ENCODE measurements around the gene TOP2A. TPM values are rescaled to one million over a fixed set of nuclear protein-coding genes. Genes with fewer than 3 reads are reported as not detected.

The TOP2A gene, protein sequence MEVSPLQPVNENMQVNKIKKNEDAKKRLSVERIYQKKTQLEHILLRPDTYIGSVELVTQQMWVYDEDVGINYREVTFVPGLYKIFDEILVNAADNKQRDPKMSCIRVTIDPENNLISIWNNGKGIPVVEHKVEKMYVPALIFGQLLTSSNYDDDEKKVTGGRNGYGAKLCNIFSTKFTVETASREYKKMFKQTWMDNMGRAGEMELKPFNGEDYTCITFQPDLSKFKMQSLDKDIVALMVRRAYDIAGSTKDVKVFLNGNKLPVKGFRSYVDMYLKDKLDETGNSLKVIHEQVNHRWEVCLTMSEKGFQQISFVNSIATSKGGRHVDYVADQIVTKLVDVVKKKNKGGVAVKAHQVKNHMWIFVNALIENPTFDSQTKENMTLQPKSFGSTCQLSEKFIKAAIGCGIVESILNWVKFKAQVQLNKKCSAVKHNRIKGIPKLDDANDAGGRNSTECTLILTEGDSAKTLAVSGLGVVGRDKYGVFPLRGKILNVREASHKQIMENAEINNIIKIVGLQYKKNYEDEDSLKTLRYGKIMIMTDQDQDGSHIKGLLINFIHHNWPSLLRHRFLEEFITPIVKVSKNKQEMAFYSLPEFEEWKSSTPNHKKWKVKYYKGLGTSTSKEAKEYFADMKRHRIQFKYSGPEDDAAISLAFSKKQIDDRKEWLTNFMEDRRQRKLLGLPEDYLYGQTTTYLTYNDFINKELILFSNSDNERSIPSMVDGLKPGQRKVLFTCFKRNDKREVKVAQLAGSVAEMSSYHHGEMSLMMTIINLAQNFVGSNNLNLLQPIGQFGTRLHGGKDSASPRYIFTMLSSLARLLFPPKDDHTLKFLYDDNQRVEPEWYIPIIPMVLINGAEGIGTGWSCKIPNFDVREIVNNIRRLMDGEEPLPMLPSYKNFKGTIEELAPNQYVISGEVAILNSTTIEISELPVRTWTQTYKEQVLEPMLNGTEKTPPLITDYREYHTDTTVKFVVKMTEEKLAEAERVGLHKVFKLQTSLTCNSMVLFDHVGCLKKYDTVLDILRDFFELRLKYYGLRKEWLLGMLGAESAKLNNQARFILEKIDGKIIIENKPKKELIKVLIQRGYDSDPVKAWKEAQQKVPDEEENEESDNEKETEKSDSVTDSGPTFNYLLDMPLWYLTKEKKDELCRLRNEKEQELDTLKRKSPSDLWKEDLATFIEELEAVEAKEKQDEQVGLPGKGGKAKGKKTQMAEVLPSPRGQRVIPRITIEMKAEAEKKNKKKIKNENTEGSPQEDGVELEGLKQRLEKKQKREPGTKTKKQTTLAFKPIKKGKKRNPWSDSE (N-terminal part only)
- 38.5 TPM for total RNA-seq

GRCh38 chr17:40417609-40418427 is at the start of gene TOP2A:
TOP2A (minus strand) TSS chr17:40417896; CDS start chr17:40417791, 105 bp downstream.

GRCh38 chr17:40443196-40443987 is 25.7 kb upstream of the TOP2A start, which contains the start of gene IGFBP4:
IGFBP4 (plus strand) TSS chr17:40443450; CDS start chr17:40443736, 286 bp downstream.

GRCh38 chr17:40364121-40364861 is 53.4 kb downstream of the TOP2A start, which contains the start of gene GJD3:
GJD3 (minus strand) TSS chr17:40364737; CDS start chr17:40363815, 922 bp downstream.

Small RNA genes lying within 50 kb of the gene (small RNA-seq; reads per million reads assigned to genes)
- gene RF00019 (not detected), gene RNA5SP441 (not detected)

Other genes starting within 250 kb of the TOP2A start
- gene RAPGEFL1, start 240.4 kb downstream of the TOP2A start, total RNA-seq, result 23.8 TPM
- 8.8 TPM for gene WIPF2, start 198.6 kb downstream of the TOP2A start, total RNA-seq
- gene CDC6, start 130.0 kb downstream of the TOP2A start, total RNA-seq, result 4.8 TPM
- 8.5 TPM for gene RARA, start 108.7 kb downstream of the TOP2A start, total RNA-seq
- gene GJD3, start 53.2 kb downstream of the TOP2A start, total RNA-seq, result not detected
- gene IGFBP4, start 25.6 kb upstream of the TOP2A start, total RNA-seq, result 13.8 TPM
- not detected for gene TNS4, start 83.7 kb upstream of the TOP2A start, total RNA-seq
- gene CCR7, start 147.6 kb upstream of the TOP2A start, total RNA-seq, result not detected
- gene SMARCE1, start 229.9 kb upstream of the TOP2A start, total RNA-seq, result 95.5 TPM
- 18.7 TPM for gene KRT222, start 247.3 kb upstream of the TOP2A start, total RNA-seq